GM12878 (cell line): ENCODE data around the gene CDKL5.

Experiments used
- ETV6 ChIP-seq, 2 experiments: fragments of 450-650 bp in 1 of 2; IDR thresholded peaks in 1 of 2; conservative IDR thresholded peaks in 1 of 2; 2 replicates each; pipeline ENCODE4 v1.6.1; 2014; ENCODE audit warnings: antibody characterized with exemption in 1 of 2, borderline replicate concordance in 1 of 2, low read depth in 1 of 2, mild to moderate bottlenecking in 1 of 2, moderate library complexity in 1 of 2
- JUND ChIP-seq: IDR thresholded peaks from 2 replicates; pipeline ENCODE4 v1.6.1; 2012; ENCODE audit warnings: low read depth, mild to moderate bottlenecking, low read length, improper control_type of control experiment, moderate library complexity
- TAF1 ChIP-seq: IDR thresholded peaks from 2 replicates; pipeline ENCODE4 v1.6.1; 2011; ENCODE audit warnings: mild to moderate bottlenecking, low read depth, low read length, borderline replicate concordance
- TF ChIP-seq, protein P1 (sequence below), 3 experiments: IDR thresholded peaks in 2 of 3; conservative IDR thresholded peaks in 1 of 3; 2 replicates each; pipeline ENCODE4 v1.5.1; 2011; ENCODE audit warnings: low read depth in 3 of 3, low read length in 3 of 3, mild to moderate bottlenecking in 3 of 3, control low read depth in 2 of 3, moderate library complexity in 2 of 3, inconsistent platforms in 1 of 3, mixed read lengths in 1 of 3; ENCODE audit not compliant: control insufficient read depth in 2 of 3, insufficient read depth in 1 of 3; ENCODE audit errors: extremely low read depth in 1 of 3

DNA sequence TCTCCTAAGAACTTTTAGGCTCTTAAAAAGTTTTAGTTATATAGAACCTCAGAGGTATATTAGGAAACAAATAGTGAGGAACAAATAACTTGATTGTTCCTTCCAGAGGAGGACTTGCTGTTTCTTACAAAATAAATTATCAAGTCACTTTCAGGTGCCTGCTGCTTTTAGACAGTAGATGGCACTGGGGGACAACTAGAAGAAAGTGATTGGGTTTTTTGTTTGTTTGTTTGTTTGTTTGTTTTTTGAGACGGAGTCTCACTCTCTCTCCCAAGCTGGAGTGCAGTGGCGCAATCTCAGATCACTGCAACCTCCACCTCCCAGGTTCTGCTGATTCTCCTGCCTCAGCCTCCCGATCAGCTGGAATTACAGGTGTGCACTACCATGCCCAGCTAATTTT is 35.4 kb upstream of the CDKL5 start:
- TF ChIP-seq, protein P1, sequence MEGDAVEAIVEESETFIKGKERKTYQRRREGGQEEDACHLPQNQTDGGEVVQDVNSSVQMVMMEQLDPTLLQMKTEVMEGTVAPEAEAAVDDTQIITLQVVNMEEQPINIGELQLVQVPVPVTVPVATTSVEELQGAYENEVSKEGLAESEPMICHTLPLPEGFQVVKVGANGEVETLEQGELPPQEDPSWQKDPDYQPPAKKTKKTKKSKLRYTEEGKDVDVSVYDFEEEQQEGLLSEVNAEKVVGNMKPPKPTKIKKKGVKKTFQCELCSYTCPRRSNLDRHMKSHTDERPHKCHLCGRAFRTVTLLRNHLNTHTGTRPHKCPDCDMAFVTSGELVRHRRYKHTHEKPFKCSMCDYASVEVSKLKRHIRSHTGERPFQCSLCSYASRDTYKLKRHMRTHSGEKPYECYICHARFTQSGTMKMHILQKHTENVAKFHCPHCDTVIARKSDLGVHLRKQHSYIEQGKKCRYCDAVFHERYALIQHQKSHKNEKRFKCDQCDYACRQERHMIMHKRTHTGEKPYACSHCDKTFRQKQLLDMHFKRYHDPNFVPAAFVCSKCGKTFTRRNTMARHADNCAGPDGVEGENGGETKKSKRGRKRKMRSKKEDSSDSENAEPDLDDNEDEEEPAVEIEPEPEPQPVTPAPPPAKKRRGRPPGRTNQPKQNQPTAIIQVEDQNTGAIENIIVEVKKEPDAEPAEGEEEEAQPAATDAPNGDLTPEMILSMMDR (IDR thresholded peaks at IDR 0.05 in 2 of 3, conservative IDR thresholded peaks at IDR 0.05 in 1 of 3; ENCODE audit: control insufficient read depth in 2 of 3, extremely low read depth in 1 of 3, insufficient read depth in 1 of 3, low read depth in 3 of 3, low read length in 3 of 3), result peak; percentile 8 to 31 (median 23); a peak in 2 of 6 replicates
- no peak for TF ChIP-seq TAF1
- TF ChIP-seq JUND, result no peak
- no peak for TF ChIP-seq ETV6 (conservative IDR thresholded peaks at IDR 0.05 in 1 of 2, IDR thresholded peaks at IDR 0.05 in 1 of 2; ENCODE audit: borderline replicate concordance in 1 of 2, low read depth in 1 of 2)
